Ishikawa (cell line): Measurements from ENCODE around the gene AK1.

Source experiments
- EP300 ChIP-seq: IDR thresholded peaks from 2 replicates; pipeline ENCODE4 v1.6.1; 2012; ENCODE audit warnings: borderline replicate concordance
- RAD21 ChIP-seq: IDR thresholded peaks from 2 replicates; pipeline ENCODE4 v1.6.1; 2012; ENCODE audit warnings: low read depth
- YY1 ChIP-seq: IDR thresholded peaks from 2 replicates; pipeline ENCODE4 v1.6.1; 2012; ENCODE audit warnings: low read depth
- TF ChIP-seq, protein P1 (sequence below): IDR thresholded peaks from 2 replicates; pipeline ENCODE4 v1.6.1; 2012
- TF ChIP-seq, protein P2 (sequence below): IDR thresholded peaks from 2 replicates; pipeline ENCODE4 v1.6.1; 2012

DNA sequence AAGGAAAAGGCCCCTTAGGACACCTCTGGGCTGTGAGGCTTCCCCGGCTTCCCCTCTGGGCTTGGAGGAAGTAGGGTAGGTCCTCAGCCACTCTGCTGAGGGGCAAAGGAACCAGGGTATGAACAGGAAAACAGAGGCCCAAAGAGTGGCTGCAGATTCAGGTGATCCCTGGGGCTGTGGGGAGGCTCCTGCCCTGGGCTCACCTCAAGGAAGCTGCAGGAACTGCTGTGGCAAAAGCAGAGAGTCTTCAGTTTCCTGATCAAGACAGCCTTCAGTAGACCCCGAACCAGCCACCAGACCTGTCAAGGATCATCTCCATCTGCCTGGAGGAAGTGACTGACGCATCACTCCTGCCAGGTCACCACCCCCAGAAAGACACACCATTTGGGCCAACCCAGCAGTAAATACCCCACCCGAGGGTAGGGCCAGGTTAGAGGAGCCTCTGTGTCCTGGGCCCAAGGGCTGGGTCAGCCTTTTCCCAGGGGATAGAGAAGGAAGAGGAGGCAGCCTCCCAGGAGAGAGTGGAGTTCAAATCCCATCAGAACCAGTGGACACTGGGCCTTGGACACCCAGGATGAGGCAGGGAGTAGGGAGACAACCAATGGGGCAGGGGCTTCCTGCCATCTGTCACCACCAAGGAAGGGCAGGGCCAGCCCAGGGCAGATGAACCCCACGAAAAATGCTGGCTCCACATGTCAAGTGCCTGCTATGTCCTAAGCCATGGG is 27.7 kb upstream of the AK1 start:
- no peak for TF ChIP-seq YY1
- TF ChIP-seq, protein P1, sequence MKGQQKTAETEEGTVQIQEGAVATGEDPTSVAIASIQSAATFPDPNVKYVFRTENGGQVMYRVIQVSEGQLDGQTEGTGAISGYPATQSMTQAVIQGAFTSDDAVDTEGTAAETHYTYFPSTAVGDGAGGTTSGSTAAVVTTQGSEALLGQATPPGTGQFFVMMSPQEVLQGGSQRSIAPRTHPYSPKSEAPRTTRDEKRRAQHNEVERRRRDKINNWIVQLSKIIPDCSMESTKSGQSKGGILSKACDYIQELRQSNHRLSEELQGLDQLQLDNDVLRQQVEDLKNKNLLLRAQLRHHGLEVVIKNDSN: no peak
- no peak for TF ChIP-seq RAD21
- TF ChIP-seq, protein P2, sequence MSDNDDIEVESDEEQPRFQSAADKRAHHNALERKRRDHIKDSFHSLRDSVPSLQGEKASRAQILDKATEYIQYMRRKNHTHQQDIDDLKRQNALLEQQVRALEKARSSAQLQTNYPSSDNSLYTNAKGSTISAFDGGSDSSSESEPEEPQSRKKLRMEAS: no peak
- no peak for TF ChIP-seq EP300
